DMS79 (cell line): ENCODE data around the gene VGLL4.

Experiments used
- DNase-seq: peaks from one replicate; lab custom pipeline; 2025; lab: John Stamatoyannopoulos, UW

Gene VGLL4

DNA sequence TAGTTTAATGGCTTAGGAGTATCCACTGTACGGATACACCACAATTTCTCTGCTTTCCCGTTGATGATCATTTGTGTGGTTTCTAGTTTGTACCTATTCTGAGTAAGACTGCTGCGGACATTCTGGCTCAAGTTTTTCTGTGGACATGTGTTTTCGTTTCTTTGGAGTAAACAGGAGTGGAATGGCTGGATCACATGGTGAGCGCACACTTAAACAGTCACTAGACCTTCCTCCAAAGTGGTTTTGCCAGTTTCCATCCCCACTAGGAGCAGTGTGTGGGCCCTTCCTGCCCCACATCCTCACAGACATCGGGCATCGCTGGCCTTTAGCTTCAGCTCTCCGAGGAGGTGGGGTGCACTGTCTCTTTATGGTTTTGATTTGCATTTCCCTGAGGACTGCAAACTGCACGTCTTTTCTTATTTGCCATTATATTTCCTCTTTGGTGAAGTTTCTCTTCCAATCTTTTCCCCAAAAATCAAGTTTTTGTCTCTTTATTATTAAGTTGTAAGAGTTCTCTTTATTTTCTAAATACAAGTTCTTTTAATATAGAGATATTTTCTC lies 94.1 kb downstream of the VGLL4 start:
- no peak for DNase-seq

DNA sequence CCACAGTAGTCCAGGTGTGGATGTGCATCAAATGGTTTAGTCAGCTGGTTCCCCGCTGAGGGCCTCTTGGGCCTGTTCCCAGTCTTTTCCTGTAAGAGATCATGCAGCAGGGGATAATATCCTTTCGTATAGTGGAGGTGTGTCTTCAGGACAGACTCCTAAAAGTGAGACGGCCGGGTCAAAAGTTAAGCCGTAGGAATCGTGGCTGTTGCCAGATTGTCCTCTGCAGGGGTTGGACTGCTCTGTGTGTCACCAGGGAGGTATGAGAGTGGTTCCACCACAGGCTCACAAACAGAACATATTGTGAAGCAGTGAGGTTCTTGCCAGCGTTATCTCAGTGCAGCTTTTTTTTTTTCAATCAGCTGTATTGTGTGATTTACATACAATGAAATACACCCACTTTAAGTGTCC lies 95.0 kb downstream of the VGLL4 start:
- DNase-seq = no peak

DNA sequence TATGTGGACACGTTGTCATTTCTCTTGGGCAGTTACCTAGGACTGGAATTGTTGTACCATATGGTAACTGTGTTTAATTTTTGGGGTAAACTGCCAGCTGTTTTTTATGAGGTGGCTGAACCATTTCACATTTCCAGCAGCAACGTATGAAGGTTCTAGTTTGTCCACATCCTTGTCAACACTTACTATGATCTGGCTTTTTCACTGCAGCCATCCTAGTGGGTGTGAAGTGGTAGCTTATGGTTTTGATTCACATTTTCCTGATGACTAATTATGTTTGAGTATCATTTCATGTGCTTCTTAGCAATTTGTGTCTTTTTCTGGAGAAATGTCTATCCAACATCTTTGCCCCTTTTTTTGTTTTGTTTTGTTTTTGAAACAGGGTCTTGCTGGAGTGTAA lies 96.2 kb downstream of the VGLL4 start:
- DNase-seq = no peak

DNA sequence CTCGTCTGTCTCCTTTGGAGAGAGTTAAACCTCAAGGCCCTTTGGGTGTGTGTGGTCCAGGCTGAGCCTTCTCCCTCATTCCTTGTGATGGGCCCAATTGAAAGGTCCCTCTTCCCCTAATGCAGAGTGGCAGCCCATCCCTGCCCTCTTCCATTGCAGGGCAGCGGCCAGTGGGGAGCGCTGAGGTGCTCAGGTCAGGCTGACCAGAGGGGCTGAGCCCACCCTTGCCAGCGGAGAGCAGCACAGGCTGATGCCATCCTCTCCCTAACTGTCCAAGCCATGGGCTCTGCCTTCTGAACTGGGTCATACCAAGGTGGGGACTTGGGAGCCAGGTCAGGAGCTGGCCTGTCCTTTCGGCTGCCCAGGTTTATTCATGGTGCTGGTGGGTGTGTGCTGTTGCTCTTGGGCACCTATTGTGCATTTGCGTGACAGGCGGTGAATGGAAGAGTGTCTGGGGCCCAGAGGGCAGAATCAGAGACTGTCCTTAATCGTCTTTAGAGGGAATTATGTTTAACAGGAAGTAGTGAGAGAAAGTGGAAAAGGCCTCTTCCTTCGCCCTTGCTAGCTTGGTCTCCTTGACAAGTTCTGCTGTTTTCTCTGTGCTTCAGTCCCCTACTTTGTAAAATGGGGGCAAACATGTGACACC lies 96.9 kb downstream of the VGLL4 start:
- no peak for DNase-seq

DNA sequence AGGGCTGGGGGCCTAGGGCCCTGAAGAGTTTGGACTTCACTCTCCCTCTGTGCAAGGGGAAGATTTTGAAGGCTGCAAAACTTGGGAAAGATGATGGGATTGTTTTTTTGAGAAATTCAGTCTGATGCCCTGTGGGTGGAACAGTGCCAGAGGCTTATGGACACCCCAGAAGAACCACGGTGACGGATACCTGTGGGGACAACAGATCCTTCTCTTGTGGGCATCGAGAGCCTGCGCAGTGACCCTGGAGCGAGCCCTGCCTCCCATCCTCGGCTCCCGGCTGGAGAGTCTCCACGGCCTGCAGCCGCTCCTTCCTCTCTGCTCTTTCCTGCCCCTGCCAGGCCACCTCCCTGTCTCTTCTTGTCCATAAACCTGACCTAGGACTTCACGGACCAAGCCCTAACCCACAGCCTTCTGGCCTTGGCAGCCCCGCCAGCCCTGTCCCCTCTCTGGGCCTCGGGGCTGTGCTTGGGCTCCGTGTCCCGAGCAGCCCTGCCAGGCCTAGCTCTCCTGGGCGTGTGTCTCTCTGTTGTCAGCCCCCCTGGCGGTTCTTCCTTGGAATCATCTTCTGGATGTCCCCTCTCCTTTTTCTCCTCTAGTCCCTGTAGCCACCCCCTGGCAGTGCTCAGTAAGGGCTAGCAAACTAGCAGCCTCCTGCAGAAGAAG lies 98.4 kb downstream of the VGLL4 start:
- no peak for DNase-seq

DNA sequence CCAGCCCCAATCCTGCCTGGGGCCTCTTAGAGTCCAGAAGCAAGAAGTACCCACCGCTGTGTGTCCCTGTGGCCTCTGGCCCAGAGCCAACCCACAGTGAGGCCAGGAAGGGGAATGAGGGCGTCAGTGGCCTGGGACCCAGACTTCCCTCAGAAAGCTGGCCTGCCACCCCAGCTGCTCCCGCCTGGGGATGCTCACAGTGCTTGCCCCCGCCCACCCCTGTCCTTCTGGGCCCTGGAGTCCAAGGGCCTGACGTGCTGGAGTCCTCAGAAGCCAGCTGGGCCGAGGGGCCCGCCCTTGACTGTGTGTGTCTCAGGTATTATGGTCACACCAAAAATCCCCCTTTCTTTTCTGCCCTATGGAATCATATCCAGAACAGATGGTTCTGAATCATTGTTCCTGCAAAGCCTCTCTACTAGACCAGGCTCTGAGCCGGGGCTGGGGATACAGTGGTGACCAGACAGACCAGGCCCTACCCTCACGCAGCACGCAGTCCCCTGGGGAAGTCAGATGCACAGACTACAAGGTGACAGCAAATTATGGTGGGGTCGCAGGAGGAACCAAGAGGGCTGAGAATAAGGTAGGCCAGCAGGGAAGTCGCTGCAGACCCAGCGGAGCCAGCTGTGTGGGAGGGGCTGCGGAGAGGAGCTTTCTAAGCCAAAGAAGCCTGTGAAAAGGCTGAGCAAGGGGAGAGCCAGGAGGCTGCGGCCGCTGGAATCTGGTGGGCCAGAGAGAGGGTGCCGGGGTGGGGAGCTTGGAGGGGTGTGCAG lies 99.1 kb downstream of the VGLL4 start:
- DNase-seq = no peak

DNA sequence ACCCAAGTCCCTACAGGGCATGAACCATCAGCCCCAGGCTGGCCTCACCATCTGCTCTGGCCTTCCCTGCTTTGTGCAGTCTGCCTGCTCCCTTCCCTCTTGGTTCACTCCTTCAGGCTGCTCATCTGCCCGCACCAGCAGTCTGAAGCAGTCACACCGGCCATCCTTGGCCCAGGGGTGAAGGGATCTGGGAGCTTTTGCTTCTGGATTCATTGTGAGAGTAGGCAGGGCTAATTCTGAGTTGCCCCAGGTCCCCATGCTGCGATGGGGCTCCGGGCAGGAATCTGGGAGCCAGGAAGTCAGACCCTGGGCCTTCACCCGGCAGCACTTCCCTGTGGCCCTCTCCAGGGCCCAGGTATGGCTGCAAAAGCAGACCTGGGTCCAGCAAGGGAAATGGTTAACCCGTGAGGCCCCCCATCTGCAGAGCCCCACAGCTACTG lies 99.7 kb downstream of the VGLL4 start:
- no peak for DNase-seq

DNA sequence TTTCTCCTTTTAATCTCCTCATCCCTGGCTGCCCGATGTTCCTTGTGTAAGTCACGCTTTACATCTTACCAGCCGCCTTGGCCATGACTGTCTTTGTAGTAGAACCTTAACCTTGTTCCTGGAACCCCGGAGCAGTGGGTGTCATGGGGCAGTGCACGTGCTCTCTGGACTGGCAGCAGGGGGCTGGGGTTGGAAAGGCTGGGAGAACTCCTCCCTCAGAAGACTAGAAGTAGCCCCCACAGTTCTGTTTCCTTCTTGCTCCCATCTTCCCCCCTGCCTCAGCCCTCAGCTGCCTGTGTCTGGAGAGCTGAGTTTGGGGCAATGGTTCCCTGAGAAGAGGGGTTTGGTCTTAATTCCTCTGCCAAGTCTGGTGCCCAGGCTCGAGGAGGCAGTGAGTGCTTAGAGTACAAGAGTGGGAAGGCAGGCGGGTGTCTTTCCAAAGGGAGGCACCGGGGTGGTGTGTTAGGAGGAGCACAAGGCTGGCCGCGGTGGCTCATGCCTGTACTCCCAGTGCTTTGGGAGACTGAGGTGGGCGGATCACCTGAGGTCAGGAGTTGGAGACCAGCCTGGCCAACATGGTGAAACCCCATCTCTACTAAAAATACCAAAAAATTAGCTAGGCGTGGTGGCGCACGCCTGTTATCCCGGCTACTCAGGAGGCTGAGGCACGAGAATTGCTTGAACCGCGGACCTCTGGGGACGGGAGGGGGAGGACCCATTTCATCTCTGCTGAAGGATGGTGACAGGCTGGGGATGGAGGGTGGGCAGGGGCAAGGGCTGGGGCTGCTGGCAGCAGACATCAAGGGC lies 100.4 kb downstream of the VGLL4 start:
- no peak for DNase-seq

DNA sequence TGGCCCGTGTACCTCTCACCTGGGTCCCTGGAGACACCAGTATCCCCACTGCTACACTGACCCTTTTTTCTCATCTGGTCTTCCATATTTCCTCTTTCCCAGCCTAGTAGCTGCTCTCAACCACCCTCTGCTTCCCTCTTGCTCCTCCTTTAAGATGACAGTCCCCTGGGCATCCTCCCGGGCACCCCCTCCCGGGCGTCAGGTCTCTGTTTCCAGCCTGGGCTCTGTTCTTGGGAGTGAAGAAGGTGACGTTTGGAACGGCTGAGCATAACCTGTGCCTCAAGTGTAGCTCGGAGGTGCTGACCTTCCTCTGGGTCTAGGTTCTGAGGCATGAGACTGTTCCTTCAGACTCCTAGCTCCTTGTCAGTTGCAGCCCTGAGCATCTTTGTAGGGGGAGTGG lies 101.2 kb downstream of the VGLL4 start:
- DNase-seq = no peak

DNA sequence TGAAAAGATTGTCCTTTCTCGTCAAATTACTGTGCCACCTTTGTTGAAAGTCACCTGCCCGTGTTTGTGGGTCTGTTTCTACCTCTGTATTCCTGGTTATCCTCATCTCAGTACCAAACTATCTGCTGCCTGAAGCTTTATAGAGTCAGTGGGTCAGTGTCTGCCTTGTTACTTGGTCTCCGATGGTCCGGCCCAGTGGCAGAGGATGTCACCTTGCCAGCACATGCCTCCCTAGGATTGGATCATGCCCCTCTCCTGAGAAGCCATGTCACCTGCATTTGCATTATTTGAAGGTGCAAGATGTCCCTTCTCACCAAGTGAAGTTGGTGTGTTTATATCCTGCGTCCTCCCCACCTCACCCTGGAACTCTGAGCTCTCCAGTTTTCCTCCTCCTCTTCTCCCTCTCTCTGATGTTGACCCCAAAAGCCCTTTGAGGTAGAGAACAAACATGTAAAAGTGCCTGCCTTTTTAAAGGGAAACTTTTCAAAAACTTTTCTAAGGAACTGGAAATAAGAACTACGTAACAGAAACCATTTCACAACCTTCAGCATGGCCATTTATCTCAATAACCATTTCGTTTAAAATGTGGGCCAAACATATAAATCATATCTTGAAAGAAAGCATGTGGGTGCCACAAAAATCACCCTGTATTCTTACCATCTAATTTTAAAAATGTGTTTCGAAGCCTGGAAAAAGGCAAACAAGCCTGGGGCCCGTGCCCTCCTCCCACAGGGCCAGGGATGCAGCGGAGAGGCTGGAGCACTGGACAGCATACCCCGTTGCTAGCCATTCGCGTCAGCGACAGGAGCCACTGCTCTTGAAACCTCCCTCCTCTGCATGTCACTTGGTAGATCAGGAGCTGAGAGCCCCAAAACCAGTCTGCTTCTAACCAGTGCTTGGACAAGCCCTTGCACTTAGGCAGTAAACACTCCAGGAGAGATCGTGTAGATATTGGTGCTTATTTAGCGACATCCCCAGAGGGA lies 102.1 kb downstream of the VGLL4 start:
- no peak for DNase-seq

DNA sequence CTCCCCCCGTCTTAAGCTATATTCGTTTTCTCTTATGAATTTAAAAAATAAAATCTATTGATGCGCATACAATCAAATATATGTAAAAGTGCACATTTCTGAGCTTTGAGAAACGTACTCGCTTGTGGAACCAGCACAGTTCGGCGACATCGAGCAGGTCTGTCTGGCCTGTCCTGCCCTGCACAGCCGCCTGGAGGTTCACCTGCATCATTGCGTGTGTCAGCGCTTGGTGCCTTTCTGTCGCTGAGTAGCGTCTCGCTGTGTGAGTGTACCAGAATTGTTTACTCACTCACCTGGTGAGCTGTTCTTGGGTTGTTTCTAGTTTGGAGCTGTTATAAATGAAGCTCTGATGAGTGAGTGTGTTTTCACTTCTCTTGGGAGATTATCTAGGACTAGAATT lies 104.0 kb downstream of the VGLL4 start:
- no peak for DNase-seq

DNA sequence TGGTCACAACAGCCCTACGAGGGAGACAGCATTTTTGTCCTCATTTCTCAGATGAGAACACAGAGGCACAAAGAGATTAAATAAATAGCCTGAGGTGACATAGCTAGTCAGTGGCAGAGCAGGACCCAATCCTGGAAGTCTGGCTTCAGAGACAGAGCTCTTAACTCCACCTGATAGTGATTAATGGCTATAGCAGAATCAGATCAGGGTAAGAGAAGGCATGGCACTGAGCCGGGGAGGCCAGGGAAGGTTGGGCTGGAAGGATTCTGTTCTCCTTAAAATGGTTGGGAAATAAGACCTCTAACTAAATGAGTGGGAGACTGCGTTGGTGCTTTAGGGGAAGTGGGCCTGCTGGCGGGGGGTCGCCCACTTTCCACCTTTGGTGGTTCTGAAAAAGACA lies 104.5 kb downstream of the VGLL4 start:
- DNase-seq = no peak

DNA sequence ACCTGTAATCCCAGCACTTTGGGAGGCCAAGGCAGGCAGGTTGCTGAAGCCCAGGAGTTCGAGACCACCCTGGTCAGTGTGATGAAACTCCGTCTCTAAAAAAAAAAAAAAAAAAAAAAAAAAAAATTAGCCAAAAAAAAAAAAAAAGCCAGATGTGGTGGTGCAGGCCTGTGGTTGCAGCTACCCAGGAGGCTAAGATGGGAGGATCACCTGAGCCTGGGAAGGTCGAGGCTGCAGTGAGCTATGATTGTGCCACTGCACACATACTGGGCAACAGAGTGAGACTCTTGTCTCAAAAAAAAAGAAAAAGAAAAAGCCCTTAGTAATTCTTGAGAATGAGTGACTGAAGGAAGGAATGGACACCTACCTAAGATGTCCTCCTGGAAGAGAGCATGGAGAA lies 105.1 kb downstream of the VGLL4 start:
- no peak for DNase-seq

DNA sequence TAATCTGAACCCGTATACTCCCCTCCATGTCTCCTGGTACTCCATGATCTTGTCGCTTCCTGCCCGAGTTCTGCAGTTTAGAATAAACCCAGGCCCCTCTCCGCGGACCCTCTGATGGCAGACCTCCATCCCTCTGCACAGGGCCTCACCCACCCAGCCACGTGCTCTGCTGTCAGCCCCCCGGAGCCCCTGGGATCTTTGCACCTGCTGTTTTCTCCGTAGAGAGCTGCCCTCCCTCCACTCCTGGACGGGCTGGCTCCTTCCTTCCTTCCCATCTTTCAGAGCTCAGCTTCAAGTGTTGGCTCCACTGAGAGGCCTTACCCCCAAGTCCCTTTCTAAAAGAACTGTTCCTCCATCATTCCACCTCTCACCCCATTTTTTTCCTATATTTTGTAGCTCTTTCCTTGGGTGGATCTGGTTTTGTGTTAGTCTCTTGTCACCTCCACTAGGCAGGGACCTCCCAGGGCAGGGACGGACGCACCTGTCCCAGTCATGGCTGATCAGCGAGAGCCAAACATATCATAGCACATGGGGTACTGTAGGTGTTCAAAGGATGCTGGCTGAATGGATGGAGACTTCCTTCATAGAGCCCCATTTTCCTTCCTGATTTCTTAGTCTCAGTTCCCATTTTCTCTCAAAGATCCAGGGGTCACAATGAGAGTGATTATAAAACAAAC lies 106.6 kb downstream of the VGLL4 start:
- no peak for DNase-seq

DNA sequence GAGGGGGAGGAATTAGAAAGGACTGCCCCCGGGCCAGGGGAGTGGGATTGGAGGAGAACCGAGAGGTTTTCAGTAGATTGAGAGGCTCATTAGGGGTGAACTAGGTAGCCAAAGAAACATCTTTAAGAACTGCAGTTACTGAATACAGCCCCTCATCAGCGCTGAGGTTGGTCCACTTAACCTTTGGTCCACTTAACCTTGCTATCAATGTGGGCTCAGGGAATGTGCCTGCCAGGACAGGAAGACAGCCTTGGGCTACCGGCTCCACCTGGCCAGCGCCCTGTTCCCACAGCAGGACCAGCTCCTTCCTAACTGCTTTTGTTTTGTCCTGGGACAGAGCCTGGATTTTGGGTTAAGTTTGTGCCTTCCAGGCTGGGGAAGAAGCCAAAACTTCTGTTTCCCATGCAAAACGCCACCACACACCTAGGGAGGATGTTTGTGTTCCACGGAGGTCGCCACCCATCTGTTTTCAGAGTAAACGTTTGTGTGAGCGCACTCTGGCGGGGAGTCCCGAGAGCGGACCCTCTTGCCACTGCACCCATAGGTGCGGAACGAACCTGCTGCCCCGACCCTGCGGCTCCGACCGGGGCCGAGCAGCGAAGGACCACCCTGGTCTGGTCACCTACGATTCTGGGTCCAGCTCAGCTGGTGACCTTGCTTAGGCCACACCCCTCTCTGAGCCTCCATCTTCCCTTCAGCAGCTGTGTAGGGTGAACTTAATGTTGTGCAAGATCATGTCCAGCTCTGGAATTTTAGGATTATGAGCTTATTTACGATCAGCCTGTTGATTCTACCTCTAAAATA lies 107.4 kb downstream of the VGLL4 start:
- no peak for DNase-seq

DNA sequence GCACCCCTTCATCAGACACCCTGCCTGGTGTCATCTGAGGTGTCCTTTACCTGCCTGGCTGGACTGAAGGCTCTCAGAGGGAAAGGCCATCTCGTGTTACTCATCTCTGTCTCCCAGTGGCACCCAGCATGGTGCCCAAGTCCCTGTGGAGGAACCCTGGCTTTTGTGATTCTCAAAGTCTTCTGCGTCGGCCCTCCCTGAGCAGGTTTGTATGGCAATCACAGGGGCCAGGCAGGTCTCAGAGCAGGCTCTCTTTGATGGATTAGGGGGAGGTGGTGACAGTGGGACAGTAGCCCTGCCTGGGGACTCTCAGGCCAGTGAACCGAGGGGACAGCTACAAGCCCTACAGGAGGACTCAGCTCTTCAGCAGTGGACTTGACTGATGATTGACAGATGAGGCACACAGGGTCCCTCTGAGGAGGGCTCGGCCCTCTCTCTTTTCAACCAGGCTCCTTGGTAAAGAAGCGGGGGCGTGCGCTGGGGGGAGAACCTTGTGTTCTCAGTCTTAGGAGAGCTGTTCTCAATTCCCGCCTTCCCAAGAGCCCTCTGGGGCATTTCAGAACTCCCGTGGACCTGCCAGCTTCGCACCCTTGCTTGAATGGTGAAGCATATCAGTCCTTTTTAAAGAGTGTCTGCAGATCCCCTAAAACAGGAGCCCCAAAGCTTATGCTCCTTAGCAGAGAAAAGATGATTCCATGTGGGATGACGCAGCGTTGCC lies 108.3 kb downstream of the VGLL4 start:
- DNase-seq = no peak

DNA sequence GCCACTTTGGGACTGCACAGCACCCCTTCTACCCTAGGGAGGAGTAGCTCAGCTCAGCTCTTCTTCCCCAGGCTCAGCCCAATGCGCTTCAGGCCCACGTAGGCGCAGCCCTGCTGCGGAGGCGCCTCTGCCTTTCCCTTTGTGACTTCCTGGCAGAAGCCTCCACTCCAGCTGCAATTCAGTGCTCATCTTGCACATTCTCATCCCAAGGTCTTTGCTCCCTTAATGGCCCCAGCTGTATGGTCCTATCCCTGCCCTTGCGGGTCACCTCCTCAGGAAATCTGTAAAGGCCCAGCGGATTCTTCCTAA lies 109.0 kb downstream of the VGLL4 start:
- no peak for DNase-seq

DNA sequence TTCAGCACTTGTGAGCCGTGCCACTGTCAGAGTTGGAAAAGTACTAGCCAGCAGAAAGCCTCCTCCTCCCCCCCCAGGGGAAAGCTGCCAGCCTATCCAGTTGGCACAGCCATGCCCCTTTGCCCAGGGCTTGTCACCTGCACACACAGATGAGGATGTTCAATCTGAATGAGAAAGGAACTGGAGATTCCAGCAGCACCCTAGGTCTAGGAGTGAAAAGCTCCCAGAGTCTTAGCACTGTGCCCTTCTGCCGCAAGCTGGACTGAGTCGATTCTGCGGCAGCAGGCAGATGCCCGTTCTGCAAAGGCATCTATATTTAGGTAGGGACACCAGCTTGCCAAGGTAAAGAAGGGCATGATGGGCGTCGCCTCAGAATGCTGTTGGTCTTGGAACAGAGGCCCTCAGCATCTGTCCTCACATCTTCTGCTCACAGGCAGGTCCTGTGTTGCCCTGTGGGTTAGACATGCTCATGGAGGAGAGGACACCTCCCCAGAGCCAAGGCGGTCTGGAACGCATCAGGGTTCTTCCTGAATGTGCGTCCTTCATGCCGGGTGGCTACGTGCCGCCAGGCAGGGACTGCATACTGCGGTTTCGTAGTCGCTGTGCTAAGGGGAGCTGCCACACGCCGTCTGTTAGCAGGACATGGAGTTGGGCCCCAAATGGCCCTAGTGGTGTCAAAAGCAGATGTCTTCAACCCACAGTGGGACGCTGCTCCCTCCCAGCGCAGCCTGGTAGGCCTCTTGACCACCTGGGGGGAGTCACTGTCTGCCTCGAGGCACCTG lies 109.5 kb downstream of the VGLL4 start:
- DNase-seq = no peak
